Esophagus (tissue), 2 donors: ENCODE data around the gene WBP2NL. TPM values are rescaled to one million over a fixed set of nuclear protein-coding genes. Genes with fewer than 3 reads are reported as not detected.

Experiments
- H3K27ac ChIP-seq, 2 donors: one replicate each; pipeline ENCODE4 v1.5.1; 2013; ENCODE audit warnings: low read depth in 2 of 2, mild to moderate bottlenecking in 2 of 2, inconsistent platforms in 1 of 2, low read length in 1 of 2, moderate library complexity in 1 of 2
- H3K27me3 ChIP-seq, 2 donors: one replicate each; pipeline ENCODE4 v1.6.1; 2013; ENCODE audit warnings: low read length in 2 of 2, control low read depth in 1 of 2, mild to moderate bottlenecking in 1 of 2; ENCODE audit not compliant: insufficient read depth in 2 of 2, control insufficient read depth in 1 of 2
- H3K36me3 ChIP-seq, 2 donors: one replicate each; pipeline ENCODE4 v1.6.1; 2013; ENCODE audit warnings: low read length in 1 of 2; ENCODE audit not compliant: control insufficient read depth in 2 of 2, insufficient read depth in 2 of 2
- H3K4me1 ChIP-seq, 2 donors: one replicate each; pipeline ENCODE4 v1.6.1; 2013; ENCODE audit warnings: low read length in 1 of 2; ENCODE audit not compliant: control insufficient read depth in 2 of 2, insufficient read depth in 2 of 2
- H3K4me3 ChIP-seq, 2 donors: one replicate each; pipeline ENCODE4 v1.5.1; 2013; ENCODE audit warnings: low read length in 2 of 2, mild to moderate bottlenecking in 2 of 2, low read depth in 1 of 2, moderate library complexity in 1 of 2
- H3K9me3 ChIP-seq, 2 donors: one replicate each; pipeline ENCODE4 v1.6.1; 2013; ENCODE audit warnings: mild to moderate bottlenecking in 2 of 2, low read depth in 1 of 2, low read length in 1 of 2, moderate library complexity in 1 of 2; ENCODE audit not compliant: control insufficient read depth in 2 of 2, insufficient read depth in 1 of 2
- WGBS, 2 donors: extraction: QIAGEN DNeasy Blood & Tissue Kit; methylation state at CpG; one replicate each; pipeline ENCODE4 v1.1.7; 2013; 5-methylcytosine and 5-hydroxymethylcytosine counted together
- polyA plus RNA-seq, 2 donors: library from polyadenylated mRNA; stranded (reverse); fragments of 200-250 nt; gene quantifications; one replicate each; pipeline ENCODE4 v1.2.3, GENCODE V29; 2013
- donor health status: healthy with polysubstance abuse.
- donor health status: Bipolar disorder and iron deficiency.

WBP2NL gene
- polyA plus RNA-seq, 2 donors = 0.13 to 0.59 TPM

DNA sequence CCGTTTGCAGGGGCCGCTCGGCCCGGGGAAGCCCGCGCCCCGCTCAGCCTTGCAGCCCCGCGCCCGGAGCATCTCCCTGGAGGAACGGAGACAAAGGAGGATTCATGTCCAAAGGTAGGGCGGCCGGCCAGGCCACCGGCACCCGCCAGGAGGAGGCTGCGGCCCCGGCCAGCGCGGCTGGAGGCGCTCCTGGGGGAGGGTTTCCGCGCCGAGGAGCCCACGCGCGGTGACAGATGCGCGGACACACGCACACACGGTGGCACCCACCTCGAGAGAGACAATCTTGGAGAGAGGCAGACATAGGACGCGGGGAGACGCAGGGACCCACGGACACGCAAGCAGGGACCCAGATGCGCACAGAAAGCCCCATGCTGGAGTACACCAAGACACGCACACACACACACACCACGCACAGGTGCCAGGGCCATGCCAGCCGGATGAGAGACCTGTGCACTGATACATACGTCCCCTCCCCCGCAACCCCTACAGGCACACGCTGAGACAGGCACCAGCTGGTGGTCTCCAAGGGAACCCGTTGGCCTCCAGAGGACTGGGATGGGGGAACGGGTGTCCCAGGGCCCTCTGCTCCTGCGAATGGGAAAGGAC, 21.5 kb upstream of the WBP2NL start:
- H3K36me3 ChIP-seq = no peaks in the 10 kb centered on the region
- peaks cover 0 to 3% of the 10 kb centered on the region in 2 donors for H3K27me3 ChIP-seq
- peak overlapping the region; percentile 24 to 58 for H3K4me3 ChIP-seq
- peaks cover 5 to 6% of the 10 kb centered on the region in 2 donors for H3K4me1 ChIP-seq
- H3K9me3 ChIP-seq = no peaks in the 10 kb centered on the region
- WGBS, 2 donors = 4 to 5% methylated on average over 45 to 46 of the region's 46 CpGs
- no peak overlapping the region for H3K27ac ChIP-seq

DNA sequence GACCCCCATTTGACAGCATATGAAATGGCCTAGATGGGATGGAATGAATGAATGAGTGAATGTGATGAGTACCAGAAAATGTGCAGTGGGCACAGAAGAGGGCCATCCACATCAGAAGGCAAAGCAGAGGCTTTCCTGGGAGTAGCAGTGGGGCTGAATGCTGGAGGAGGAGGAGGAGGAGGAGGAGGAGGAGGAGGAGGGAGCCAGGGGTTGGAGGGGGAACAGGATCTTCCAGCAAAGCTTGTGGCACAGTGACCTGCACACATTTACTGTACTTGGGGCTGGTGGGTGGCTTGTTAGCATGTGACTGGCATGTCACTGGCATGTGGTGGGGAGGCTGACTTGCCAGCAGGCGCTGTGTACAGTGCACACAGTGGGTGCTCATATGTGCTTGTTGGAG, 19.9 kb upstream of the WBP2NL start:
- H3K4me3 ChIP-seq = no peak overlapping the region
- no peaks in the 10 kb centered on the region for H3K9me3 ChIP-seq
- WGBS, 2 donors = 96 to 100% methylated on average over 1 of the region's 1 CpG
- H3K4me1 ChIP-seq = peaks cover 5 to 6% of the 10 kb centered on the region in 2 donors
- H3K27ac ChIP-seq = no peak overlapping the region
- H3K27me3 ChIP-seq = peaks cover 0 to 3% of the 10 kb centered on the region in 2 donors
- H3K36me3 ChIP-seq = no peaks in the 10 kb centered on the region

GRCh38 chr22:41979423-41980250, 19.0 kb upstream of the WBP2NL start:
- Histone ChIP-seq H3K4me3 (no peak overlapping the region), H3K36me3 (no peaks in the 10 kb centered on the region), H3K27ac (no peak overlapping the region), H3K9me3 (no peaks in the 10 kb centered on the region), H3K27me3 (peaks cover 0 to 3% of the 10 kb centered on the region in 2 donors), H3K4me1 (peaks cover 5 to 6% of the 10 kb centered on the region in 2 donors)
- WGBS, 2 donors = 77 to 79% methylated on average over 9 of the region's 9 CpGs

- Histone ChIP-seq H3K9me3 (no peaks in the 10 kb centered on the region), H3K36me3 (no peaks in the 10 kb centered on the region), H3K27ac (no peak overlapping the region), H3K4me1 (no peaks in the 10 kb centered on the region), H3K4me3 (no peak overlapping the region), H3K27me3 (no peaks in the 10 kb centered on the region)
- 61 to 69% methylated on average over 5 of the region's 5 CpGs for WGBS, 2 donors
These were observed 15.7 kb upstream of the WBP2NL start for GRCh38 chr22:41982865-41983264.

DNA sequence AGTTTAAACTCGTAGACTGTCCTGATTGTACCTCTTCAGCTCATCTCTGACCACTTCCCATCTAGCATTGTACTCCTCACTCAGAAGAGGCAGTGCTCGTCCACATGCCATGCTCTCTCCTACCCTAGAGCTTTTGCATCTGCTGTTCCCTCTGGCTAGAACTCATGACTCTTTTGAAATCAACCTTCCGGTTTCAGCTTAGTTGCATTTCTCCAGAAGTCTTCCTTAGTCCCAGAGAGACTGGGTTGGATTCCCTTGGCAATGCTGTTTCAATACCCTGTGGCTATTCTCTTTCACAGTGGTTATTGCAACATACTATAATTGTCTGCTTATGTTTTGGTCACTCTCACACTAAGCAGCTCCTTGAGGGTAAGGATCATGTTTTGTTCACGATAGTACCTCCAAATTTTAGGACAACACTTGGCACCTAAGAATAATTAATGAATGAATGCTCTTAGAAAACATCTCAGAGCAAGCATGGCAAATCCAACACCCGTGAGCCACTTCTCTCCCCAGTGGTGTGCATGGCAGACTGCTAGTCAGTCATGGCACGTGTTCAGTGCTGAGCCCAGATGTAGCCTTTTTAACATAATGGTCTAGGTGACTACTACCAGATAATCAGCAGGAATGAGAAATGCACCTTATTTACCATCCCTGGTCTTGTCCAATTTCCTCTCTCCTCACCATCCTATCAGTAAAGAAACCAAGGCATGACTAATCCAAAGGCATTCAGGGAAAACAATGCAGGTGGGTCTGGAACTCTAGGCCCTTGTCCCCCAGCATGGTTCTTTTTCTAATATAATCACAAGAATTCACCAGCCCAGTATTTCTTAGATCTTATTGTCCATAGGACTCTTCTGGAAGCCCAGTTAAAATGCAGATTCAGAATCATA, 14.8 kb upstream of the WBP2NL start:
- no peak overlapping the region for H3K4me3 ChIP-seq
- H3K36me3 ChIP-seq = no peaks in the 10 kb centered on the region
- H3K27me3 ChIP-seq = no peaks in the 10 kb centered on the region
- H3K27ac ChIP-seq = no peak overlapping the region
- H3K9me3 ChIP-seq = no peaks in the 10 kb centered on the region
- 61 to 64% methylated on average over 6 of the region's 6 CpGs for WGBS, 2 donors
- no peaks in the 10 kb centered on the region for H3K4me1 ChIP-seq

GRCh38 chr22:41987276-41987675, 11.3 kb upstream of the WBP2NL start:
- Histone ChIP-seq H3K4me1 (no peaks in the 10 kb centered on the region), H3K27ac (no peak overlapping the region), H3K36me3 (no peaks in the 10 kb centered on the region), H3K27me3 (no peaks in the 10 kb centered on the region), H3K4me3 (no peak overlapping the region), H3K9me3 (no peaks in the 10 kb centered on the region)
- 94 to 96% methylated on average over 5 of the region's 5 CpGs for WGBS, 2 donors

GRCh38 chr22:41989246-41989645, 9.3 kb upstream of the WBP2NL start:
- no peaks in the 10 kb centered on the region for H3K36me3 ChIP-seq
- no peaks in the 10 kb centered on the region for H3K4me1 ChIP-seq
- 70 to 94% methylated on average over 4 of the region's 4 CpGs for WGBS, 2 donors
- no peak overlapping the region for H3K4me3 ChIP-seq
- no peak overlapping the region for H3K27ac ChIP-seq
- H3K27me3 ChIP-seq = no peaks in the 10 kb centered on the region
- H3K9me3 ChIP-seq = no peaks in the 10 kb centered on the region

DNA sequence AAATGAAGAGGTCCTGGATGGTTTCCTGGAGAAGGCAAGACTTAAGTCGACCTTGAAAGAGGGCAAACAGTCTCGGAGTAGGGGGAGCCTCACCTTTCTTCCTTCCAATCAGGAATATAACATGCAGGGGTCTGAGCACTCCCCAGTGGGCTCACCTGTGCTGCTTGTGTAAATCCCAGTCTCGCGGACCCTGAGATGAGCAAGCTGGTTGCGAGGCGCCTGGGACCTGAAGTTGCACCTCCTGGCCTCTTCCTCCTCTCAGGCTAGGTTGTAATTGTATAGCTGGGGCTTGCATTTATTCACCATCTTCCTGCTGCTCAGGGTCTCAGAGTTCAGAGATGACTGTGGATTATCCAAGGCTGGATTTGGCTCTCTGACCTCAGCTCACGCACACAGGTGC, 7.5 kb upstream of the WBP2NL start:
- H3K27me3 ChIP-seq = no peaks in the 10 kb centered on the region
- WGBS, 2 donors = 89 to 92% methylated on average over 7 of the region's 7 CpGs
- H3K27ac ChIP-seq = no peak overlapping the region
- H3K36me3 ChIP-seq = no peaks in the 10 kb centered on the region
- H3K4me3 ChIP-seq = no peak overlapping the region
- no peaks in the 10 kb centered on the region for H3K9me3 ChIP-seq
- no peaks in the 10 kb centered on the region for H3K4me1 ChIP-seq

GRCh38 chr22:41992496-41992895, 6.1 kb upstream of the WBP2NL start:
- WGBS, 2 donors = 93 to 97% methylated on average over 5 of the region's 5 CpGs
- no peaks in the 10 kb centered on the region for H3K36me3 ChIP-seq
- no peaks in the 10 kb centered on the region for H3K4me1 ChIP-seq
- no peak overlapping the region for H3K4me3 ChIP-seq
- H3K27ac ChIP-seq = no peak overlapping the region
- no peaks in the 10 kb centered on the region for H3K27me3 ChIP-seq
- H3K9me3 ChIP-seq = no peaks in the 10 kb centered on the region
